Naive thymus-derived CD4-positive, alpha-beta T cell (primary cell): ENCODE data around the gene RING1. TPM values are rescaled to one million over a fixed set of nuclear protein-coding genes. Genes with fewer than 3 reads are reported as not detected.
A peak's percentile ranks its signal among the peaks of the same experiment; 100 is the strongest.

Experiments
- ATAC-seq: fragments of 150-1000 bp; cut with Tn5 transposase; 2 replicates; pipeline ENCODE4 v1.10.0; 2021; ENCODE audit warnings: mild to moderate bottlenecking, moderate library complexity
- CTCF ChIA-PET: fragments of 350-600 bp; sonication (Branson Sonifier 250); formaldehyde crosslinking; loops from one replicate; lab custom pipeline; 2021; ENCODE audit warnings: antibody characterized with exemption; lab: Charles Lee
- POLR2A ChIA-PET: fragments of 350-600 bp; sonication (Branson Sonifier 250); formaldehyde crosslinking; loops from one replicate; lab custom pipeline; 2021; ENCODE audit warnings: antibody characterized with exemption, inconsistent platforms; lab: Charles Lee
- DNase-seq, 9 donors: peaks; one replicate each; pipeline versions ENCODE4 v3.0.0 to v3.0.0-alpha.2; 2020 to 2022; ENCODE audit warnings: mixed read lengths in 1 of 9
- H3K27ac ChIP-seq: one replicate; pipeline ENCODE4 v1.7.0; 2013; ENCODE audit warnings: mild to moderate bottlenecking, low read depth, low read length, moderate library complexity
- H3K27me3 ChIP-seq, 2 donors: one replicate each; pipeline ENCODE4 v1.7.0; 2013; ENCODE audit warnings: low read length in 2 of 2, mild to moderate bottlenecking in 2 of 2, moderate library complexity in 2 of 2; ENCODE audit not compliant: control insufficient read depth in 2 of 2, insufficient read depth in 2 of 2
- H3K36me3 ChIP-seq, 3 experiments: 1 replicate in 2 of 3; 2 replicates in 1 of 3; pipeline ENCODE4 v1.7.0; 2013; ENCODE audit warnings: low read length in 3 of 3, mild to moderate bottlenecking in 3 of 3, moderate library complexity in 1 of 3; ENCODE audit not compliant: insufficient read depth in 3 of 3, control insufficient read depth in 2 of 3
- H3K4me1 ChIP-seq, 2 donors: one replicate each; pipeline ENCODE4 v1.7.0; 2013; ENCODE audit warnings: low read length in 2 of 2, mild to moderate bottlenecking in 2 of 2, moderate library complexity in 1 of 2; ENCODE audit not compliant: control insufficient read depth in 2 of 2, insufficient read depth in 2 of 2
- H3K4me3 ChIP-seq: 2 replicates; pipeline ENCODE4 v1.7.0; 2013; ENCODE audit warnings: mild to moderate bottlenecking, low read length
- H3K9me3 ChIP-seq, 3 experiments: 1 replicate in 2 of 3; 2 replicates in 1 of 3; pipeline ENCODE4 v1.7.0; 2013; ENCODE audit warnings: low read length in 3 of 3; ENCODE audit not compliant: control insufficient read depth in 2 of 3
- H3K27ac Mint-ChIP-seq, 9 donors: one replicate each; pipeline ENCODE4 v1.8.0; 2020 to 2022; ENCODE audit warnings: mixed read lengths in 9 of 9, mild to moderate bottlenecking in 8 of 9, moderate library complexity in 5 of 9, inconsistent platforms in 2 of 9
- H3K27me3 Mint-ChIP-seq, 5 donors: one replicate each; pipeline ENCODE4 v1.8.0; 2021 to 2022; ENCODE audit warnings: mixed read lengths in 5 of 5, mild to moderate bottlenecking in 1 of 5
- H3K36me3 Mint-ChIP-seq, 5 donors: one replicate each; pipeline ENCODE4 v1.8.0; 2020 to 2022; ENCODE audit warnings: mixed read lengths in 5 of 5, mild to moderate bottlenecking in 3 of 5, inconsistent platforms in 1 of 5
- H3K4me1 Mint-ChIP-seq, 7 donors: one replicate each; pipeline ENCODE4 v1.8.0; 2020 to 2022; ENCODE audit warnings: mixed read lengths in 7 of 7, mild to moderate bottlenecking in 3 of 7, inconsistent platforms in 1 of 7
- H3K4me3 Mint-ChIP-seq, 10 donors: one replicate each; pipeline ENCODE4 v1.8.0; 2020 to 2022; ENCODE audit warnings: mild to moderate bottlenecking in 10 of 10, mixed read lengths in 10 of 10, moderate library complexity in 6 of 10, inconsistent platforms in 2 of 10
- H3K9me3 Mint-ChIP-seq, 11 donors: one replicate each; pipeline ENCODE4 v1.8.0; 2020 to 2022; ENCODE audit warnings: mixed read lengths in 11 of 11, mild to moderate bottlenecking in 4 of 11, inconsistent platforms in 1 of 11, moderate library complexity in 1 of 11
- intact Hi-C, 2 donors: fragments of 100-400 bp; cut with micrococcal nuclease; formaldehyde crosslinking; loops; one replicate each; pipeline ENCODE4 v1.15.1; 2023
- polyA plus RNA-seq, 2 donors: library from polyadenylated mRNA; unstranded; fragments of 300-500 nt; fragmentation: Illumina TruSeq; gene quantifications; one replicate each; pipeline ENCODE4 v1.2.3, GENCODE V29; 2021
- total RNA-seq, 6 experiments: library from RNA in 5 of 6; stranded (reverse) in 5 of 6; gene quantifications; 1 replicate in 5 of 6; 2 replicates in 1 of 6; pipeline ENCODE4 v1.2.3 and lab custom pipeline; 2021 to 2026

The RING1 gene
- total and polyA plus RNA-seq, 7 experiments from 2014 or later, result 9.5 to 47.2 (median 41.3) TPM

GRCh38 chr6:33191383-33192104 is 16.8 kb upstream of the RING1 start:
- Histone ChIP-seq H3K27ac (no peak overlapping the region), H3K4me1 (peaks cover 0 to 7% of the 10 kb centered on the region in 2 donors), H3K27me3 (peaks cover 0 to 3% of the 10 kb centered on the region in 2 donors), H3K4me3 (peak overlapping the region; percentile 30), H3K9me3 (no peaks in the 10 kb centered on the region), H3K36me3 (peaks cover 8 to 24% (median 17%) of the 10 kb centered on the region in 3 experiments)
- Mint-ChIP-seq H3K4me1 (peaks cover 6 to 25% (median 13%) of the 10 kb centered on the region in 7 donors), H3K4me3 (peak overlapping the region in 9 of 10 donors; percentile 60 to 92 (median 86)), H3K27me3 (peaks cover 23 to 47% (median 26%) of the 10 kb centered on the region in 5 donors), H3K27ac (peak overlapping the region in 7 of 9 donors; percentile 13 to 68 (median 44)), H3K36me3 (peaks cover 9 to 28% (median 12%) of the 10 kb centered on the region in 5 donors), H3K9me3 (peaks cover 0 to 1% (median 0%) of the 10 kb centered on the region in 11 donors)
- ATAC-seq, result no peak
- ChIA-PET POLR2A (interaction anchor here (0.5 to 1.7 kb wide), 6 partner anchors 8 to 48 kb away, joined by 3 to 11 read pairs (median 3); partner anchors contain the start of gene RING1), CTCF (no interaction called here)
- no peak for DNase-seq
- intact Hi-C loops, result loop anchor here in 1 of 2 donors (1.0 kb wide), 2 partner anchors 8 to 9 kb away; partner anchors contain the start of genes RXRB and SLC39A7

GRCh38 chr6:33192105-33192646 is 16.1 kb upstream of the RING1 start, which contains the start of gene COL11A2:
TSS of gene COL11A2 (minus strand) at chr6:33192467. CDS start at chr6:33192240, 227 bp downstream.
- Mint-ChIP-seq H3K4me3 (peak within 1 kb of the TSS; percentile 29 to 92 (median 88)), H3K9me3 (peaks cover 0 to 1% (median 0%) of the 10 kb centered on the region in 11 donors), H3K27ac (peak within 1 kb of the TSS in 7 of 9 donors; percentile 36 to 86 (median 76)), H3K27me3 (peaks cover 22 to 44% (median 26%) of the 10 kb centered on the region in 5 donors), H3K36me3 (peaks cover 9 to 31% (median 14%) of the 10 kb centered on the region in 5 donors), H3K4me1 (peaks cover 9 to 27% (median 18%) of the 10 kb centered on the region in 7 donors)
- ChIA-PET CTCF (no interaction called here), POLR2A (interaction anchor here (0.5 to 1.7 kb wide), 5 partner anchors 8 to 48 kb away, joined by 3 to 11 read pairs (median 3); partner anchors contain the start of gene RING1)
- H3K27ac ChIP-seq, result peak within 1 kb of the TSS; percentile 62
- H3K4me1 ChIP-seq, result peaks cover 0 to 7% of the 10 kb centered on the region in 2 donors
- H3K4me3 ChIP-seq, result peak within 1 kb of the TSS; percentile 53
- peak; percentile 71 for ATAC-seq
- intact Hi-C loops, result loop anchor here in 1 of 2 donors (1.0 kb wide), 2 partner anchors 8 to 9 kb away; partner anchors contain the start of genes RXRB and SLC39A7
- no peaks in the 10 kb centered on the region for H3K9me3 ChIP-seq
- peak in 3 of 9 donors; percentile 25 to 48 (median 29) for DNase-seq
- peaks cover 8 to 30% (median 17%) of the 10 kb centered on the region in 3 experiments for H3K36me3 ChIP-seq
- H3K27me3 ChIP-seq, result peaks cover 0 to 3% of the 10 kb centered on the region in 2 donors

DNA sequence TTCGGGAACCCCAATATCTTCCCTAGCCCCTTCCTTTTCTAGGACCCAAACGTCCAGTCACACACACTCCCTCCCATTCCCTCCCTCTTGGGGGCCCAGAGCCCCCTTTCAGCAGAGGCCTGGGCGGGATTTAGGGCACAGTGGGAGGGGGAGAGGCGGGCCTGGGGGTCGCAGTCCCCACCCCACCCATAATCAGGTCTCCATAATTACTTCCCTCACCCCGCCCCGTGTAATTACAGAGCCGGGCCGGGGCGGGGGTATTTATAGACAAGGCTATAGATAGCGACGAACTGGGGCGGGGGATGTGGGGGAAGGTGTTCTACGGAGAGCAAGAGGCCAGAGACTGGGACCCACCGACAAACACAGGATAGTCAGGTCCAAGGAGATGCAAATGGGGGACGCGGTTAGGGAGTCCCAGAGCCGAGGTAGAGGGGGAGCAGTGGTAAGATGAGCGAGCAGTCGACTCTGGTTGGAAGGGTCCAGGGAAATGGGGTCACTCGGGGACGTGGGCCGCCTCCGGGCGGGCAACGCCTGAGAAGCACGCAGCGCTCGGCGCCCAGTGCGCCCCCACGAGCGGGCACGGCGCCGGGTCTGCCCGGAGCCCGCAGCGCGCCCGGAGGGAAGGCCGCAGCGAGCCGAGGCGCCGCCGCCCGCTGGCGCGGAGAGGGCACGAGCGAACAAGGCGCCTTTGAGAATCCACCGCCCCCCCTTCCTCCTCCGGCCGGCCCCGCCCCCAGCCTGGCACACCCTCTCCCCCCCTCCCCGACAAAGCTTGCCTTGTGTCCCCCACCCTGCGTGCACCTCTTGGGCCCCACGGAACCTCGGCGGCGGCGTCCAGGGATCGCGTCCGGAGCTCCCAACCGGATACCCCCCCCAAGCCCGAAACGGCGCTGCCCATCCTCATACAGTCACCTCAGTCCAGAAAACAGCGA is 15.4 kb upstream of the RING1 start:
- Mint-ChIP-seq H3K36me3 (peaks cover 12 to 36% (median 14%) of the 10 kb centered on the region in 5 donors), H3K9me3 (peaks cover 0 to 1% (median 0%) of the 10 kb centered on the region in 11 donors), H3K4me1 (peaks cover 15 to 35% (median 25%) of the 10 kb centered on the region in 7 donors), H3K4me3 (peak overlapping the region; percentile 29 to 92 (median 88)), H3K27me3 (peaks cover 16 to 40% (median 25%) of the 10 kb centered on the region in 5 donors), H3K27ac (peak overlapping the region in 7 of 9 donors; percentile 36 to 86 (median 76))
- H3K4me3 ChIP-seq, result peak overlapping the region; percentile 53
- intact Hi-C loops, result loop anchor here in 1 of 2 donors (1.0 kb wide), 2 partner anchors 7 to 10 kb away; partner anchors contain the start of genes RXRB and SLC39A7
- POLR2A ChIA-PET, result interaction anchor here (0.9 to 1.7 kb wide), 4 partner anchors 9 to 57 kb away, joined by 3 to 11 read pairs (median 3); no protein-coding TSS in a partner anchor
- peaks cover 8 to 35% (median 17%) of the 10 kb centered on the region in 3 experiments for H3K36me3 ChIP-seq
- H3K27me3 ChIP-seq, result peaks cover 0 to 3% of the 10 kb centered on the region in 2 donors
- no peaks in the 10 kb centered on the region for H3K9me3 ChIP-seq
- peak; percentile 26 for ATAC-seq
- H3K27ac ChIP-seq, result peak overlapping the region; percentile 62
- peaks cover 0 to 9% of the 10 kb centered on the region in 2 donors for H3K4me1 ChIP-seq
- CTCF ChIA-PET, result interaction anchor here (0.6 kb wide), 1 partner anchor 67 kb away, joined by 3 read pairs; no protein-coding TSS in a partner anchor
- DNase-seq, result peak in 5 of 9 donors; percentile 24 to 51 (median 28)

GRCh38 chr6:33193619-33194018 is 14.7 kb upstream of the RING1 start:
- H3K27ac Mint-ChIP-seq, result peak overlapping the region in 6 of 9 donors; percentile 29 to 76 (median 56)
- H3K27me3 Mint-ChIP-seq, result peaks cover 11 to 40% (median 20%) of the 10 kb centered on the region in 5 donors
- POLR2A ChIA-PET, result interaction anchor here (0.9 to 2.0 kb wide), 3 partner anchors 10 to 56 kb away, joined by 3 to 5 read pairs (median 3); no protein-coding TSS in a partner anchor

GRCh38 chr6:33194431-33194979 is 13.8 kb upstream of the RING1 start:
- H3K4me3 ChIP-seq, result no peak overlapping the region
- H3K9me3 ChIP-seq, result no peaks in the 10 kb centered on the region
- peaks cover 9 to 19% of the 10 kb centered on the region in 2 donors for H3K4me1 ChIP-seq
- H3K27ac ChIP-seq, result no peak overlapping the region
- no peak for ATAC-seq
- Mint-ChIP-seq H3K4me3 (peak overlapping the region in 2 of 10 donors; percentile 14 to 90), H3K4me1 (peaks cover 30 to 50% (median 41%) of the 10 kb centered on the region in 7 donors), H3K9me3 (peaks cover 0 to 1% (median 0%) of the 10 kb centered on the region in 11 donors), H3K27ac (peak overlapping the region in 4 of 9 donors; percentile 28 to 78 (median 60)), H3K27me3 (peaks cover 10 to 36% (median 15%) of the 10 kb centered on the region in 5 donors), H3K36me3 (peaks cover 9 to 36% (median 13%) of the 10 kb centered on the region in 5 donors)
- H3K27me3 ChIP-seq, result peaks cover 0 to 3% of the 10 kb centered on the region in 2 donors
- intact Hi-C loops, result no loop called here
- no peak for DNase-seq
- ChIA-PET CTCF (interaction anchor here (0.8 to 1.0 kb wide), 2 partner anchors 32 to 52 kb away, joined by 3 read pairs; no protein-coding TSS in a partner anchor), POLR2A (interaction anchor here (0.7 to 2.0 kb wide), 2 partner anchors 17 to 33 kb away, joined by 4 to 5 read pairs; no protein-coding TSS in a partner anchor)
- H3K36me3 ChIP-seq, result peaks cover 8 to 40% (median 17%) of the 10 kb centered on the region in 3 experiments

More at GRCh38 chr6:33193619-33194018, 14.7 kb upstream of the RING1 start:
- Mint-ChIP-seq H3K36me3 (peaks cover 9 to 36% (median 14%) of the 10 kb centered on the region in 5 donors), H3K4me3 (peak overlapping the region in 8 of 10 donors; percentile 49 to 92 (median 66)), H3K9me3 (peaks cover 0 to 1% (median 0%) of the 10 kb centered on the region in 11 donors), H3K4me1 (peaks cover 22 to 42% (median 32%) of the 10 kb centered on the region in 7 donors)
- intact Hi-C loops, result no loop called here
- Histone ChIP-seq H3K27me3 (peaks cover 0 to 3% of the 10 kb centered on the region in 2 donors), H3K36me3 (peaks cover 8 to 40% (median 17%) of the 10 kb centered on the region in 3 experiments), H3K4me3 (no peak overlapping the region), H3K9me3 (no peaks in the 10 kb centered on the region), H3K4me1 (peaks cover 6 to 15% of the 10 kb centered on the region in 2 donors), H3K27ac (peak overlapping the region; percentile 34)
- CTCF ChIA-PET, result interaction anchor here (0.6 kb wide), 1 partner anchor 67 kb away, joined by 3 read pairs; no protein-coding TSS in a partner anchor
- no peak for DNase-seq
- ATAC-seq, result no peak
